ENCODE data around the gene PKD1. TPM values are rescaled to one million over a fixed set of nuclear protein-coding genes. Genes with fewer than 3 reads are reported as not detected.

Gene PKD1
- total RNA-seq, 4 donors from 2014 or later = 168 to 376 (median 339) TPM

DNA sequence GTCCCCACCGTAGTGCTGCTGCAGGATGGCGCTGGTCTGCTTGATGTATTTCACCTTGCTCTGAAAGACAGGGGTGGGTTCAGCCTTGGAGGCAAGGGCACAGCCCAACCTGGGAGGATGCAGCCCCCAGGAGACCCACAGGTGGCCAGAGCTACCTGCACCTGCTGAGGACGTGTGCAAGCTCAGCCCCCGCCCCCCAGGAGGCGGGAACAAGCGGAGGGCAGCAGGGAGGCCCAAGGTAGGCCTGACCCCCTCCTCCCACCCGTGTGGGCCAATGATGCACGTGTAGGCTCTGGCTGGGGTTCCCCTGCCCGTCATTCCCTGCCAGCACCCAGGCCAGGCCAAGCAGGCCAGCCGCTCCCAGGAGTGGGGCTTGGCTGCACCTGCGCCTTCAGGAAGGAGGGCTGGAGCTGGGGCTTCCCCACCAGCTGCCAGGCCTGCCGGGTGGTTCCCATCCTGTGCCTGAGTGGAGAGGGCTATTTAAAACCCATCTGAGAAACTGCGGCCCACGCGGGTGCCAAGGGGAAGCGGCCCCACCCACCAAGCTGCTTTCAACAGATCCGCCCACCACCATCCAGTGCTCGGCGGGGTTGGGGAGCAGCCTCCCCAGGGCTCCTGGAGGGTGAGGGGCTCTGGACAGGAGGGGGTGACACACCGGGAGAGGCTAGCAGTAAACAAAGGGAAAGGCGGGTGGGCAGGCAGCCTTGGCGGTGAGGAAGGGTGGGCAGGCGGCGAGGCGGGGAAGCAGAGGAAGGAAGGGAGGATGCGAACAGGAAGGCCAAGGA is 91.8 kb downstream of the PKD1 start:
- H3K36me3 ChIP-seq = no peaks in the 10 kb centered on the region
- DNase-seq = no peak
- intact Hi-C loops (cut with DNase I; ENCODE audit: low total_unique reads) = no loop called here
- peak overlapping the region in 1 of 4 donors; percentile 4 for H3K4me3 ChIP-seq
- TF ChIP-seq, protein P1, sequence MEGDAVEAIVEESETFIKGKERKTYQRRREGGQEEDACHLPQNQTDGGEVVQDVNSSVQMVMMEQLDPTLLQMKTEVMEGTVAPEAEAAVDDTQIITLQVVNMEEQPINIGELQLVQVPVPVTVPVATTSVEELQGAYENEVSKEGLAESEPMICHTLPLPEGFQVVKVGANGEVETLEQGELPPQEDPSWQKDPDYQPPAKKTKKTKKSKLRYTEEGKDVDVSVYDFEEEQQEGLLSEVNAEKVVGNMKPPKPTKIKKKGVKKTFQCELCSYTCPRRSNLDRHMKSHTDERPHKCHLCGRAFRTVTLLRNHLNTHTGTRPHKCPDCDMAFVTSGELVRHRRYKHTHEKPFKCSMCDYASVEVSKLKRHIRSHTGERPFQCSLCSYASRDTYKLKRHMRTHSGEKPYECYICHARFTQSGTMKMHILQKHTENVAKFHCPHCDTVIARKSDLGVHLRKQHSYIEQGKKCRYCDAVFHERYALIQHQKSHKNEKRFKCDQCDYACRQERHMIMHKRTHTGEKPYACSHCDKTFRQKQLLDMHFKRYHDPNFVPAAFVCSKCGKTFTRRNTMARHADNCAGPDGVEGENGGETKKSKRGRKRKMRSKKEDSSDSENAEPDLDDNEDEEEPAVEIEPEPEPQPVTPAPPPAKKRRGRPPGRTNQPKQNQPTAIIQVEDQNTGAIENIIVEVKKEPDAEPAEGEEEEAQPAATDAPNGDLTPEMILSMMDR (IDR thresholded peaks at IDR 0.05 in 4 of 5, conservative IDR thresholded peaks at IDR 0.05 in 1 of 5) = no peak
- TF ChIP-seq POLR2A (IDR thresholded peaks at IDR 0.05) = no peak
- H3K9me3 ChIP-seq = no peaks in the 10 kb centered on the region
- in situ Hi-C loops (cut with MboI; ENCODE audit: low sequenced_read_pairs in 4 of 4) = no loop called here
- peak overlapping the region in 3 of 4 donors; percentile 39 to 42 (median 39) for H3K27ac ChIP-seq
- peaks cover 39 to 51% of the 10 kb centered on the region in 2 donors for H3K4me1 ChIP-seq
- H3K27me3 ChIP-seq = no peaks in the 10 kb centered on the region
- no peak for ATAC-seq

DNA sequence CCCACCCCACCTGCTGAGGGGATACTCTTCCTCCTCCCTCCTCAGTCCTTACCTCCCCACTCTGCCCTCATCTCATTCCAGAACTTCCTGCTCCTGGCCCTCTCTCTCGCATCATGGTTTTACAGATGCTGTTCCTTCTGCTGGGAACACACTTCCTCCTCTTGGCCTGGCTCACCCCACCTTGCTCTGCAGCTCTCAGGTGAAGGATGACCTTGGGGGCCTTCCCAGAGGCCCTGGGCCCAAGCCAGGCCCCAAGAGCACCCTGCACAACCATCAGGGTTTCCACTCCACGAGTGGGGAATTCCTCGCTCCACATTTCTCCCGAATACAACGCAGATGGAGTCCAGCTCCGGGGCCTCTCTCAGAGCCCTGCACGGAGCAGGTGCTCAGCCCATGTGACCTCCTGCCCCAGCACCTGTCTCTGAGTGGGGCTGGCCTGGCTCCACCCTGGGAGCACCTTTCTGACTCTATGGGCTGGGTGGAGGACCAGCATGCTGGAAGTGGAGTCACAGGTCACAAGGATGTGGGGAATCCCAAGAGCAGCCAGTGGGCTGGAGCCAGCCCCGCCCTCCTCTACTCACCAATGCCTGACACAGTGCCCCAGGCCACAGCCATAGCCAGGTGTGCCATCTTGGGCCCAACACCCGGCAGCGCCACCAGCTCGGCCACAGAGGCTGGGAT is 92.6 kb downstream of the PKD1 start:
- no peak for ATAC-seq
- Histone ChIP-seq H3K4me1 (peaks cover 38 to 45% of the 10 kb centered on the region in 2 donors), H3K36me3 (no peaks in the 10 kb centered on the region), H3K27ac (peak overlapping the region in 2 of 4 donors; percentile 16 to 42), H3K9me3 (no peaks in the 10 kb centered on the region), H3K4me3 (no peak overlapping the region), H3K27me3 (no peaks in the 10 kb centered on the region)
- intact Hi-C loops (cut with DNase I; ENCODE audit: low total_unique reads) = no loop called here
- DNase-seq = no peak
- in situ Hi-C loops (cut with MboI; ENCODE audit: low sequenced_read_pairs in 4 of 4) = no loop called here
- TF ChIP-seq, protein P1 (IDR thresholded peaks at IDR 0.05 in 4 of 5, conservative IDR thresholded peaks at IDR 0.05 in 1 of 5) = no peak
- no peak for TF ChIP-seq POLR2A (IDR thresholded peaks at IDR 0.05)

DNA sequence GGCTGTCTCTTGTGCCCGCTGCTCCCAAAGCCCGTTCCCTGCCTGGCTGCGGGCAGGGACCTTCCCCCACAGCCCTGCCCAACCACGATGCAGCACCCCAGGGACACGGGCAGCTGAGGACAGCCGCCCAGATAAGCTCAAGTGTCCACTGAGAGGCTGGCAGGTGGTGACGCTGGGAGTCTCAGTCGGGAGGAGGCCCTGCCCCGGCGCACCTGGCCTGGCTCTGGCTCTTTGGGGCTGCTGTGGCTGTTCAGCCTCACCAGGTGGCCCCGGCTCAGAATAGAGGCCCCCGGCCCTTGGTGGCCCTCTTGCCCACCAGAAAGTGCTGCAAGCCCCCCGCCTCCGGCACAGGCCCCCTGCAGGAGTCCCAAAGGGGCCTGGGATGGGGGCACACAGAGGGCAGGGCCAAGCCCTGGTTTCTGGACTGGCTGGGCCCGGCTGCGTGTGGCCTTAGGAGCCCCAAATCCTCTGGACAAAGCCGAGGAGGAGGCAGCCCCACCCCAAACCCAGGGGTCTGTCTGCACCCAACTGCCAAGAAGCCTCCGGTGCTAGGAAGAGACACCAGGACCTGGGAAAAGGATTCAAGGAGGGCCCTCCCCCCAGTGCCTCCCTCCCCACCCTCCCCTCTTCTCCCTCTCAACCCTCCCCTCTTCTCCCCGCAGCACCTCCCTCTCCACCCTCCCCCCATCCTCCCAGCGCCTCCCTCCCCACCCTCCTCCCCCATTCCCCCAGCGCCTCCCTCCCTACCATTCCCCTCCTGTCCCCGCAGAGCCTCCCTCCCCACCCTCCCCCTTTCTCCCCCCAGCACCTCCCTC is 93.3 kb downstream of the PKD1 start:
- no peak overlapping the region for H3K4me3 ChIP-seq
- no peaks in the 10 kb centered on the region for H3K9me3 ChIP-seq
- no peak for ATAC-seq
- no peak for DNase-seq
- TF ChIP-seq, protein P1 (IDR thresholded peaks at IDR 0.05 in 4 of 5, conservative IDR thresholded peaks at IDR 0.05 in 1 of 5) = no peak
- no peak for TF ChIP-seq POLR2A (IDR thresholded peaks at IDR 0.05)
- peaks cover 40 to 50% of the 10 kb centered on the region in 2 donors for H3K4me1 ChIP-seq
- no peaks in the 10 kb centered on the region for H3K27me3 ChIP-seq
- no peaks in the 10 kb centered on the region for H3K36me3 ChIP-seq
- in situ Hi-C loops (cut with MboI; ENCODE audit: low sequenced_read_pairs in 4 of 4) (no loop called here), intact Hi-C loops (cut with DNase I; ENCODE audit: low total_unique reads) (no loop called here)
- H3K27ac ChIP-seq = peak overlapping the region in 3 of 4 donors; percentile 69 to 84 (median 82)

DNA sequence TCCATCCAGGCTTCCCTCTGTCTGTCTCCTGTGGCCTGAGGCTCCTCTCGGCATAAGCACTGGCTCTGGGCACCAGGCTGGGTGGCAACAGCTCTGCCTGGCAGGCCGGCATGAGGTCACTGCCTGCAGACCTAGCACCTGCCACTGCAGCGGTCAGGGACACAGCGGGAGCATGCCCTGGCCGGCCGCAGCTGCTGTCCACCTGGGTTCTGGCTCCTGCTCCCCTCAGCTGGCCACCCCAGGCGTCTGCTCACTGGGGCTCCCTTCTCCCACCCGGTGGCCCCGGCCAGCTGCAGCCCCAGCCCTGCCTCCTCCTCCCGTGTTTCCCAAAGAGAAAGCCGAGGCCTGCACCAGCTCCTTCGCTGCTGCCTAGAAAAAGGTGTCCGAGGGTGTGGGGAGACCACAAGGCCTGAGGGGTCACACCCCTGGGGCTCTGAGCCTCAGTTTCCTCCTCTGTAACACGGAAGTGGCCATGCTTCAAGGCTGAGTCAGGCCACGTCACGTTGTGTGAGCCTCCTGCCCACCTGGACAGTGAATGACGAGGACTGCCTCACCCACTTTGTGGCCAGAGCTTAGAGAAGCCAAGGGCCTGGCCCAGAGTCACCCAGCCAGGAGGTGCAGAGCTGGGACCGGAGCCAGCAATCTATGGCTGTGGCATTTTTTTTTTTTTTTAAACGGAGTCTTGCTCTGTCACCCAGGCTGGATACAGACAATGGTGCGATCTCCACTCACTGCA is 94.7 kb downstream of the PKD1 start:
- intact Hi-C loops (cut with DNase I; ENCODE audit: low total_unique reads) (no loop called here), in situ Hi-C loops (cut with MboI; ENCODE audit: low sequenced_read_pairs in 4 of 4) (no loop called here)
- DNase-seq (peak in 1 of 2 donors; percentile 56), ATAC-seq (peak; percentile 17 to 48)
- TF ChIP-seq, protein P1 (IDR thresholded peaks at IDR 0.05 in 4 of 5, conservative IDR thresholded peaks at IDR 0.05 in 1 of 5) = no peak
- no peak for TF ChIP-seq POLR2A (IDR thresholded peaks at IDR 0.05)
- H3K4me3 ChIP-seq = no peak overlapping the region
- H3K9me3 ChIP-seq = no peaks in the 10 kb centered on the region
- peak overlapping the region; percentile 67 to 84 (median 76) for H3K27ac ChIP-seq
- no peaks in the 10 kb centered on the region for H3K36me3 ChIP-seq
- no peaks in the 10 kb centered on the region for H3K27me3 ChIP-seq
- peaks cover 36 to 37% of the 10 kb centered on the region in 2 donors for H3K4me1 ChIP-seq
